Panc1 (cell line): Measurements from ENCODE around the gene RFX7.

Experiments used
- POLR2AphosphoS5 ChIP-seq: IDR thresholded peaks from 2 replicates; pipeline ENCODE4 v1.6.1; 2012; ENCODE audit warnings: mild to moderate bottlenecking, low read depth, low read length, moderate library complexity
- SIN3A ChIP-seq: IDR thresholded peaks from 2 replicates; pipeline ENCODE4 v1.6.1; 2012; ENCODE audit warnings: low read depth, mild to moderate bottlenecking, low read length, moderate library complexity, borderline replicate concordance; ENCODE audit not compliant: insufficient read depth
- TCF7L2 ChIP-seq: IDR thresholded peaks from 2 replicates; pipeline ENCODE4 v1.6.1; 2011; ENCODE audit warnings: mild to moderate bottlenecking, low read depth, low read length, inconsistent platforms
- TF ChIP-seq, protein P1 (sequence below): fragments of 450-650 bp; IDR thresholded peaks from 2 replicates; pipeline ENCODE4 v1.5.1; 2017; ENCODE audit warnings: mild to moderate bottlenecking
- TF ChIP-seq, protein P2 (sequence below), 2 experiments: IDR thresholded peaks; 2 replicates each; pipeline ENCODE4 v1.6.1; 2011 to 2012; ENCODE audit warnings: low read depth in 2 of 2, control low read depth in 1 of 2, low read length in 1 of 2, mild to moderate bottlenecking in 1 of 2, moderate library complexity in 1 of 2; ENCODE audit not compliant: insufficient read depth in 1 of 2

DNA sequence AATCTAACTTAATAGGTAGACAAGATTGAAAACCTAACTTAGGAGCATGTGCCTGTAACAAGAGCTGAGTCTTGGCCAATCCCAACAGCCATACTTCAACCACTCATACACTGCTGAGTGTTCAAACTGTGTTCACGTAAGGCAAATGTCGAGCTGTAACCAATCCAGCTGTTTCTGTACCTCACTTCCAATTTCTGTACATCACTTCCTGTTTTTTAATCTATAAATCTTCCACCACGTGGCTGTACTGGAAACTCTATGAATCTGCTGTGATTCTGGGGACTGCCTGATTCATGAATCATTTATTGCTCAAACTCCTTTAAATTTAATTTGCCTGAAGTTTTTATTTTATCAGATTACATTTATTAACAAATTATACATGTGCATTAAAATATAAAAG, 205.7 kb downstream of the RFX7 start:
- TF ChIP-seq, protein P1, sequence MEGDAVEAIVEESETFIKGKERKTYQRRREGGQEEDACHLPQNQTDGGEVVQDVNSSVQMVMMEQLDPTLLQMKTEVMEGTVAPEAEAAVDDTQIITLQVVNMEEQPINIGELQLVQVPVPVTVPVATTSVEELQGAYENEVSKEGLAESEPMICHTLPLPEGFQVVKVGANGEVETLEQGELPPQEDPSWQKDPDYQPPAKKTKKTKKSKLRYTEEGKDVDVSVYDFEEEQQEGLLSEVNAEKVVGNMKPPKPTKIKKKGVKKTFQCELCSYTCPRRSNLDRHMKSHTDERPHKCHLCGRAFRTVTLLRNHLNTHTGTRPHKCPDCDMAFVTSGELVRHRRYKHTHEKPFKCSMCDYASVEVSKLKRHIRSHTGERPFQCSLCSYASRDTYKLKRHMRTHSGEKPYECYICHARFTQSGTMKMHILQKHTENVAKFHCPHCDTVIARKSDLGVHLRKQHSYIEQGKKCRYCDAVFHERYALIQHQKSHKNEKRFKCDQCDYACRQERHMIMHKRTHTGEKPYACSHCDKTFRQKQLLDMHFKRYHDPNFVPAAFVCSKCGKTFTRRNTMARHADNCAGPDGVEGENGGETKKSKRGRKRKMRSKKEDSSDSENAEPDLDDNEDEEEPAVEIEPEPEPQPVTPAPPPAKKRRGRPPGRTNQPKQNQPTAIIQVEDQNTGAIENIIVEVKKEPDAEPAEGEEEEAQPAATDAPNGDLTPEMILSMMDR, result no peak
- TF ChIP-seq, protein P2, sequence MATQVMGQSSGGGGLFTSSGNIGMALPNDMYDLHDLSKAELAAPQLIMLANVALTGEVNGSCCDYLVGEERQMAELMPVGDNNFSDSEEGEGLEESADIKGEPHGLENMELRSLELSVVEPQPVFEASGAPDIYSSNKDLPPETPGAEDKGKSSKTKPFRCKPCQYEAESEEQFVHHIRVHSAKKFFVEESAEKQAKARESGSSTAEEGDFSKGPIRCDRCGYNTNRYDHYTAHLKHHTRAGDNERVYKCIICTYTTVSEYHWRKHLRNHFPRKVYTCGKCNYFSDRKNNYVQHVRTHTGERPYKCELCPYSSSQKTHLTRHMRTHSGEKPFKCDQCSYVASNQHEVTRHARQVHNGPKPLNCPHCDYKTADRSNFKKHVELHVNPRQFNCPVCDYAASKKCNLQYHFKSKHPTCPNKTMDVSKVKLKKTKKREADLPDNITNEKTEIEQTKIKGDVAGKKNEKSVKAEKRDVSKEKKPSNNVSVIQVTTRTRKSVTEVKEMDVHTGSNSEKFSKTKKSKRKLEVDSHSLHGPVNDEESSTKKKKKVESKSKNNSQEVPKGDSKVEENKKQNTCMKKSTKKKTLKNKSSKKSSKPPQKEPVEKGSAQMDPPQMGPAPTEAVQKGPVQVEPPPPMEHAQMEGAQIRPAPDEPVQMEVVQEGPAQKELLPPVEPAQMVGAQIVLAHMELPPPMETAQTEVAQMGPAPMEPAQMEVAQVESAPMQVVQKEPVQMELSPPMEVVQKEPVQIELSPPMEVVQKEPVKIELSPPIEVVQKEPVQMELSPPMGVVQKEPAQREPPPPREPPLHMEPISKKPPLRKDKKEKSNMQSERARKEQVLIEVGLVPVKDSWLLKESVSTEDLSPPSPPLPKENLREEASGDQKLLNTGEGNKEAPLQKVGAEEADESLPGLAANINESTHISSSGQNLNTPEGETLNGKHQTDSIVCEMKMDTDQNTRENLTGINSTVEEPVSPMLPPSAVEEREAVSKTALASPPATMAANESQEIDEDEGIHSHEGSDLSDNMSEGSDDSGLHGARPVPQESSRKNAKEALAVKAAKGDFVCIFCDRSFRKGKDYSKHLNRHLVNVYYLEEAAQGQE (IDR thresholded peaks at IDR 0.05; ENCODE audit: insufficient read depth in 1 of 2, low read depth in 2 of 2, low read length in 1 of 2), result no peak
- TF ChIP-seq TCF7L2 (no peak), POLR2AphosphoS5 (no peak), SIN3A (no peak)
